GM12878 (cell line): ENCODE measurements around the gene TBCD. TPM values are rescaled to one million over a fixed set of nuclear protein-coding genes. Genes with fewer than 3 reads are reported as not detected.
A peak's percentile ranks its signal among the peaks of the same experiment; 100 is the strongest.

Experiments
- ATAC-seq: fragments of 200-7000 bp; cut with Tn5 transposase; 3 replicates; pipeline ENCODE4 v1.9.1; 2020; ENCODE audit warnings: mild to moderate bottlenecking, moderate library complexity
- BruUV-seq: library from RNA; stranded (reverse); fragments of 400-500 nt; replicated peaks from 2 replicates; lab custom pipeline; 2021; lab: Mats Ljungman, UMichigan
- CTCF ChIA-PET: fragments of 300-600 bp; sonication (Branson Sonifier 250); formaldehyde crosslinking; extraction: SDS; loops from one replicate; lab custom pipeline; 2021; ENCODE audit warnings: inconsistent platforms; lab: Yijun Ruan, JAX
- POLR2A ChIA-PET: fragments of 350-600 bp; formaldehyde crosslinking; extraction: SDS; loops from one replicate; lab custom pipeline; 2021; ENCODE audit warnings: inconsistent platforms; lab: Charles Lee
- RAD21 ChIA-PET: fragments of 300-600 bp; sonication (Branson Sonifier 250); formaldehyde crosslinking; loops from one replicate; lab custom pipeline; 2023; ENCODE audit warnings: antibody characterized with exemption; ENCODE audit not compliant: unreplicated experiment; lab: Charles Lee
- SMC1A ChIA-PET: fragments of 300-600 bp; sonication (Branson Sonifier 250); formaldehyde crosslinking; loops from one replicate; lab custom pipeline; 2023; ENCODE audit not compliant: unreplicated experiment, uncharacterized antibody; lab: Charles Lee
- DNase-seq: peaks from one replicate; pipeline ENCODE4 v3.0.0-alpha.2; 2011; ENCODE audit warnings: low read depth, low spot score
- FAIRE-seq: peaks from 3 replicates; lab custom pipeline; 2011; peaks lifted over from hg19 to GRCh38; lab: Jason Lieb, UNC
- H2AFZ ChIP-seq: 2 replicates; pipeline ENCODE4 v1.6.0; 2011; ENCODE audit warnings: low read depth, low read length, control low read depth; ENCODE audit not compliant: control insufficient read depth
- H3K27ac ChIP-seq: 2 replicates; pipeline ENCODE4 v1.5.1; 2011; ENCODE audit warnings: control low read depth; ENCODE audit not compliant: control insufficient read depth, insufficient read depth
- H3K27me3 ChIP-seq, 2 experiments: replicated peaks in 1 of 2; 2 replicates each; pipeline versions ENCODE4 v1.6.0 to v1.6.1; 2011; ENCODE audit warnings: low read length in 1 of 2; ENCODE audit not compliant: control insufficient read depth in 2 of 2, insufficient read depth in 2 of 2
- H3K36me3 ChIP-seq, 2 experiments: 2 replicates each; pipeline ENCODE4 v1.5.1; 2011; ENCODE audit warnings: low read length in 1 of 2; ENCODE audit not compliant: control insufficient read depth in 2 of 2, insufficient read depth in 2 of 2
- H3K4me1 ChIP-seq: 2 replicates; pipeline ENCODE4 v1.6.1; 2011; ENCODE audit warnings: mild to moderate bottlenecking, low read length, moderate library complexity, mixed read lengths; ENCODE audit not compliant: control insufficient read depth, insufficient read depth
- H3K4me2 ChIP-seq: 2 replicates; pipeline ENCODE4 v1.6.0; 2011; ENCODE audit warnings: control low read depth; ENCODE audit not compliant: control insufficient read depth, insufficient read depth
- H3K4me3 ChIP-seq: fragments of 200-600 bp; sonication (generic); 2 replicates; pipeline ENCODE4 v1.5.1; 2016
- H3K79me2 ChIP-seq: 2 replicates; pipeline ENCODE4 v1.6.0; 2011; ENCODE audit warnings: low read length; ENCODE audit not compliant: control insufficient read depth, insufficient read depth
- H3K9ac ChIP-seq: 2 replicates; pipeline ENCODE4 v1.8.0; 2011; ENCODE audit warnings: low read length, control low read depth, mixed read lengths; ENCODE audit not compliant: control insufficient read depth, insufficient read depth
- H3K9me3 ChIP-seq: replicated peaks from 3 replicates; pipeline ENCODE4 v1.5.1; 2011; ENCODE audit warnings: mild to moderate bottlenecking, low read length; ENCODE audit not compliant: control insufficient read depth, insufficient read depth
- H4K20me1 ChIP-seq: 2 replicates; pipeline ENCODE4 v1.6.0; 2011; ENCODE audit not compliant: control insufficient read depth, insufficient read depth
- BCL3 ChIP-seq: IDR thresholded peaks from 2 replicates; pipeline ENCODE4 v1.6.1; 2011; ENCODE audit warnings: borderline replicate concordance, low read depth, mild to moderate bottlenecking, moderate library complexity, low read length; ENCODE audit not compliant: insufficient read depth, poor library complexity, severe bottlenecking
- CHD2 ChIP-seq: IDR thresholded peaks from 2 replicates; pipeline ENCODE4 v1.6.1; 2011; ENCODE audit warnings: low read depth, low read length, improper control_type of control experiment, borderline replicate concordance
- FOXK2 ChIP-seq: fragments of 450-650 bp; IDR thresholded peaks from 2 replicates; pipeline ENCODE4 v1.6.1; 2017; ENCODE audit warnings: mild to moderate bottlenecking, moderate library complexity
- FOXM1 ChIP-seq: IDR thresholded peaks from 2 replicates; pipeline ENCODE4 v1.6.1; 2012; ENCODE audit warnings: low read depth, mild to moderate bottlenecking, inconsistent platforms, low read length, moderate library complexity
- GABPA ChIP-seq: IDR thresholded peaks from 2 replicates; pipeline ENCODE4 v1.6.1; 2014; ENCODE audit warnings: antibody characterized with exemption, low read depth, mild to moderate bottlenecking, inconsistent platforms
- LARP7 ChIP-seq: fragments of 450-650 bp; IDR thresholded peaks from 2 replicates; pipeline ENCODE4 v1.6.1; 2017; ENCODE audit warnings: mild to moderate bottlenecking
- MYB ChIP-seq: fragments of 150-350 bp; IDR thresholded peaks from 2 replicates; pipeline ENCODE4 v1.6.1; 2014; ENCODE audit warnings: mild to moderate bottlenecking, low read depth, low read length, borderline replicate concordance
- NRF1 ChIP-seq: conservative IDR thresholded peaks from 2 replicates; pipeline ENCODE4 v1.6.1; 2011; ENCODE audit warnings: mild to moderate bottlenecking, low read depth, low read length, improper control_type of control experiment
- POLR2AphosphoS2 ChIP-seq: IDR thresholded peaks from 2 replicates; pipeline ENCODE4 v1.6.1; 2011; ENCODE audit warnings: low read depth, mild to moderate bottlenecking, low read length, improper control_type of control experiment, moderate library complexity
- RAD21 ChIP-seq: IDR thresholded peaks from 2 replicates; pipeline ENCODE4 v1.6.1; 2011; ENCODE audit warnings: mild to moderate bottlenecking, low read depth, low read length, moderate library complexity; ENCODE audit not compliant: insufficient read depth
- SMAD1 ChIP-seq: fragments of 450-650 bp; IDR thresholded peaks from 2 replicates; pipeline ENCODE4 v1.6.1; 2018; ENCODE audit warnings: mild to moderate bottlenecking, low read depth; ENCODE audit not compliant: partially characterized antibody
- TBL1XR1 ChIP-seq: IDR thresholded peaks from 2 replicates; pipeline ENCODE4 v1.6.1; 2012; ENCODE audit warnings: low read depth, low read length, improper control_type of control experiment
- TCF3 ChIP-seq: IDR thresholded peaks from 2 replicates; pipeline ENCODE4 v1.6.1; 2012; ENCODE audit warnings: low read depth, mild to moderate bottlenecking, low read length, borderline replicate concordance; ENCODE audit not compliant: insufficient read depth
- TCF7 ChIP-seq: IDR thresholded peaks from 2 replicates; pipeline ENCODE4 v1.6.1; 2014; ENCODE audit warnings: antibody characterized with exemption, borderline replicate concordance
- WGBS: methylation state at CpG from one replicate; pipeline ENCODE4 v1.1.6; 2016; ENCODE audit warnings: low lambda C conversion rate; ENCODE audit not compliant: insufficient replicate concordance, insufficient coverage; ENCODE audit errors: missing lambda C conversion rate; 5-methylcytosine and 5-hydroxymethylcytosine counted together
- in situ Hi-C: fragments of 300-500 bp; cut with MboI; formaldehyde crosslinking; loops from 9 replicates; pipeline ENCODE4 v1.14.3; 2018; ENCODE audit warnings: mixed read lengths
- intact Hi-C: fragments of 100-400 bp; cut with micrococcal nuclease; formaldehyde crosslinking; loops from one replicate; pipeline ENCODE4 v1.14.2; 2022; ENCODE audit not compliant: unreplicated experiment
- polyA plus RNA-seq, 11 experiments: library from polyadenylated mRNA; depleted of rRNA in 4 of 11; unstranded in 6 of 11; stranded (reverse) in 5 of 11; fragments of >200 nt; fragmentation: Nextera tagmentation in 4 of 11; fragmentation: Illumina TruSeq in 1 of 11; extraction: Ambion mirVana in 4 of 11; extraction: Trizol in 1 of 11; gene quantifications; 1 replicate in 1 of 11; 2 replicates in 10 of 11; pipeline versions ENCODE4 v1.2.1 to v1.2.3, GENCODE V29; 2011 to 2016; ENCODE audit warnings: inconsistent platforms in 2 of 11, missing spikeins in 2 of 11, low read depth in 1 of 11
- total RNA-seq, 4 experiments: library from RNA; depleted of rRNA in 3 of 4; stranded (reverse); fragments of >200 nt in 3 of 4; fragmentation: Illumina TruSeq in 1 of 4; extraction: Trizol in 1 of 4; gene quantifications; 2 replicates each; pipeline versions ENCODE4 v1.2.1 to v1.2.3, GENCODE V29; 2013 to 2021

TBCD gene
- total and polyA plus RNA-seq, 10 of the 15 experiments (the other 5 are each of a cell fraction or from before 2014, with no cell fraction given) = 10.3 to 114 (median 52.4) TPM

- TF ChIP-seq BCL3 (peak; percentile 98), RAD21 (no peak), TCF7 (no peak), POLR2AphosphoS2 (no peak), GABPA (no peak), TBL1XR1 (no peak), TCF3 (peak; percentile 85)
Observed at GRCh38 chr17:82723169-82723807, 28.6 kb upstream of the TBCD start (continued).

- DNase-seq (no peak), FAIRE-seq (no peak), ATAC-seq (no peak)
- H3K9ac ChIP-seq = no peak overlapping the region
- ChIA-PET POLR2A (no interaction called here), CTCF (no interaction called here), RAD21 (no interaction called here), SMC1A (interaction anchor here (1.1 kb wide), 1 partner anchor 39 kb away, joined by 3 read pairs; no protein-coding TSS in a partner anchor)
- no peak for TF ChIP-seq GABPA
- no peak for TF ChIP-seq NRF1
- TF ChIP-seq FOXK2 = no peak
- no peak for TF ChIP-seq SMAD1
- no peak for TF ChIP-seq MYB
- TF ChIP-seq CHD2 = no peak
- no peak for TF ChIP-seq FOXM1
- TF ChIP-seq LARP7 = no peak
- H3K4me2 ChIP-seq = no peak overlapping the region
- no peak overlapping the region for H3K27ac ChIP-seq
- no peaks in the 10 kb centered on the region for H3K27me3 ChIP-seq
- no TSS peak for BruUV-seq
- intact Hi-C loops = no loop called here
- H4K20me1 ChIP-seq = no peaks in the 10 kb centered on the region
- no peaks in the 10 kb centered on the region; the same call in 2 of the 3 replicates for H3K9me3 ChIP-seq
- WGBS = 99% methylated on average over 10 of the region's 10 CpGs
- in situ Hi-C loops = no loop called here
- H3K4me1 ChIP-seq = no peaks in the 10 kb centered on the region
- no peaks in the 10 kb centered on the region for H3K79me2 ChIP-seq
- H3K4me3 ChIP-seq = no peak overlapping the region
- H3K36me3 ChIP-seq = peaks cover 4 to 9% of the 10 kb centered on the region in 2 experiments; a peak in 3 of 4 replicates
- no peak overlapping the region for H2AFZ ChIP-seq
Observed at GRCh38 chr17:82726427-82726826, 25.4 kb upstream of the TBCD start.
